ENCODE data around the gene COG8.
"Not testable (repeated sequence)": the region's sequence is repeated elsewhere in the genome, so short reads cannot be mapped to it uniquely, and the experiment has no call there.

COG8 gene

DNA sequence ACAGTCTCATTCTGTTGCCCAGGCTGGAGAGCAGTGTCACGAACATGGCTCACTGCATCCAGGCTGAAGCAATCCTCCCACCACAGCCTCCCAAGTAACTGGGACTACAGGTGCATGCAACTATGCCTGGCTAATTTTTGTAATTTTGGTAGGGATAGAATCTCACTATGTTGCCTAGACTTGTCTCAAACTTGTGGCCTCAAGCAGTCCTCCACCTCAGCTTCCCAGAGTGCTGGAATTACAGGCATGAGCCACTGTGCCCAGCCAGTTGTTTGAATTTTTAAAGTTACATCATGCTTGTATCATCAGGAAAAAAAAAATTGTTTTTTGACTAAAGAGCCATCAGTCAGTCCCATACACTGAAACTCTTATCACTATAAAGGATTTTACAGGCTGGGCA lies 45.3 kb downstream of the COG8 start:
- in situ Hi-C loops (cut with MboI; ENCODE audit: low sequenced_read_pairs), result no loop called here

DNA sequence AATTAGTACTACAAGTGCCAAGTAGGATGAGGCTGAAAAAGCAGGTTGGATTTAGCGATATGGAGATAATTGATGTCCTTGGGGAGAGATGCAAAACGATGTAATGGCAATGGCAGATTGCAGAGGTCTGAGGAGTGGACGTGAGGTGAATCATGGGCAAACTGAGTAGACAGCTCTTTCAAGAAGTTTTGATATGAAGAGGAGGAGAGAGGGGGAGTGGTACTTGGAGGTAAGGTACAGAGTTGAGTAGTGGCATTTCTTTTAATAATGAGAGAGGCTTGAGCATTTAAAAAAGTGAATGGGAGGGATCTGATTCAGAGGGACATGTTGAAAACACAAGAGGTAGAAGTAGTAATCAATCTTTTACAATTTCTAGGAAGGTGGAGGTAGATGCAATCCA lies 46.0 kb downstream of the COG8 start:
- in situ Hi-C loops (cut with MboI; ENCODE audit: low sequenced_read_pairs), result no loop called here

DNA sequence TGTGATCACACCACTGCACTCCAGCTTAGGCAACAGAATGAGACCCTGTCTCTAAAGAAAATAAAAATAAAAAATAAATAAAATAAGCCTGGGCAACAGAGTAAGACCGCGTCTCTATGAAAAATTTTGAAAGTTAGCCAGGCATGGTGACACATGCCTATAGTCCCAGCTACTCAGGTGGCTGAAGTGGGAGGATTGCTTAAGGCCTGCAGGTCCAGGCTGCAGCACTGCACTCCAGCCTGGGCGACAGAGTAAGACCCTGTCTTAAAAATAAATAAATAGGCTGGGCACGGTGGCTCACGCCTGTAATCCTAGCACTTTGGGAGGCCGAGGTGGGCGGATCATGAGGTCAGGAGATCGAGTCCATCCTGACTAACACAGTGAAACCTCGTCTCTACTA lies 47.7 kb downstream of the COG8 start:
- in situ Hi-C loops (cut with MboI; ENCODE audit: low sequenced_read_pairs), result not testable (repeated sequence)

DNA sequence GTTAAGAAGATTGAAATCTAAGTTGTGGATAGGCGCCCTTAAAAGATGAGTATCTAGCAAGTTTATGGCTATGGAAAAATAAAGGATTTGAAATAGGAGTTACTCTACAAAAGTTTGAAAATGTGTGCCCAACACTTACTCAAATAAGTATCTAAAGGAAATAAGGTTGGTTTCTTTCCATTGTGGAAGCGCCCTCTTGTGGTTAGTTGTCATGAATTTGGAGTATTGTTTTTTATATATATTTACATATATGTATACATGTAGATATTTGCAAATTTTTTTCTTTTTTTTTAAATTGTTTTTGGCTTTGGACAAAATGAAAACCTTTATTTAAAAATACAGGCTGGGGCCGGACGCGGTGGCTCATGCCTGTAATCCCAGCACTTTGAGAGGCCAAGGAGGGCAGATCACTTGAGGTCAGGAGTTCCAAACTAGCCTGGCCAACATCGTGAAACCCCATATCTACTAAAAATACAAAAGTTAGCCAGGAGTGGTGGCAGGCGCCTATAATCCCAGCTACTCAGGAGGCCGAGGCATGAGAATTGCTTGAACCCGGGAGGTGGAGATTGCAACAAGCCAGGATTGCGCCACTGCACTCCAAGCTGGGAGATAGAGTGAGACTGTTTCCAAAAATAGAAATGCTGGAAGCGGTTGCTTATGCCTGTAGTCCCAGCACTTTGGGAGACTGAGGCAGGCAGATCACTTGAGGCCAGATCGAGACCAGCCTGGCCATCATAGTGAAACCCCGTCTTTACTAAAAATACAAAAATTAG lies 52.2 kb downstream of the COG8 start:
- in situ Hi-C loops (cut with MboI; ENCODE audit: low sequenced_read_pairs), result loop anchor here (10.0 kb wide), 1 partner anchor 132 kb away; no protein-coding TSS in a partner anchor

DNA sequence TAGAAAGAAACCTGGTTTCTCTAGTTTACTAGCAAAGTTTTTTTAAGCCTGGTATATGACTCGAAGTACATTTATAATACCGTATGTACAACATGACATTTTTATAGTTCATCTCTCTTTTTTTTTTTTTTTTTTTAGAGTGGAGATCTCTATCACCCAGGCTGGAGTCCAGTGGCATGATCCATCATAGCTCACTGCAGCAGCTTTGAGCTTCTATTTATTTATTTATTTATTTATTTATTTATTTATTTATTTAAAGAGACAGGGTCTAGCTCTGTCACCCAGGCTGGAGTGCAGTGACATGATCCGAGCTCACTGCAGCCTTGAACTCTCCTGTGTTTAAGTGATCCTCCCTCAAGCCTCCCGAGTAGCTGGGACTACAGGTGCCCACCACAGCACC lies 54.1 kb downstream of the COG8 start:
- in situ Hi-C loops (cut with MboI; ENCODE audit: low sequenced_read_pairs), result loop anchor here (10.0 kb wide), 1 partner anchor 130 kb away; no protein-coding TSS in a partner anchor

DNA sequence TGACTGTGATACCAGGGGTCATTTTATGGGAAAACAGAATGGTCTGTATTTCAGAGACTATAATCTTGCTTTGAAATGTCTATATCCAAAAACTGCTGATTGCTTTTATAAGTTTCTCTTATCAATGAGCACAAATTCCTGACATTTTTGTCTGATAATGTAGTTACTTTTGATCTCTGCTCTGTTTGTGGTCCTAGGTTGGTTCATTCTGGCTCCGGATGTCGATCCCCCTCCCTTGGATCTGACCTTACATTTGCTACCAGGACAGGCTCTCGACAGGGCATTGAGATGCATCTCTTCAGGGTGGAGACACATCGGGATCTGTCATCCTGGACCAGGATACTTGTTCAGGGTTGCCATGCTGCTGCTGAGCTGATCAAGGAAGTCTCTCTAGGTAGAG lies 55.5 kb downstream of the COG8 start:
- in situ Hi-C loops (cut with MboI; ENCODE audit: low sequenced_read_pairs), result loop anchor here (10.0 kb wide), 1 partner anchor 129 kb away; no protein-coding TSS in a partner anchor

DNA sequence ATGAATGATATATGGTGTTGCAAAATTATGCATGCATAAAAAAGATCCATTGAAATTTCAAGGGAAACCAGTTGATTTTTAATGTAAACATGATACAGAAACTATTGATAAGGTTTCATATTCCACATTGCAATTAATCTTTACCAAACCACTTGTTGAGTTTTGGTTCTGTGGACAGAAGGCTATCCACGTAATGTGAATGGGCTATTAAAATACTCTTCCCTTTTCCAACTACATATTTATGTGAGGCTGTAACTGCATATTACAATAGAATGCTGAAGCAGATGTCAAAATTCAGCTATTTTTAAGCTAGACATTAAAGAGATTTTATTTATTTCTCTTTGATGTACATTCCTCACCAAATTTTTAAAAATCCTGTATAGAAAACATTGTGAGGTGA lies 62.0 kb downstream of the COG8 start:
- in situ Hi-C loops (cut with MboI; ENCODE audit: low sequenced_read_pairs), result no loop called here
